ENCODE data around the gene MRPS35. TPM values are rescaled to one million over a fixed set of nuclear protein-coding genes. Genes with fewer than 3 reads are reported as not detected.

MRPS35 gene
- total and polyA plus RNA-seq, 2 donors (not counting 1 experiment from before 2014, with no cell fraction given): 17.4 to 24.5 TPM

GRCh38 chr12:27689558-27690180 is 21.0 kb upstream of the MRPS35 start:
- H3K9me3 Mint-ChIP-seq (ENCODE audit: insufficient read depth): no peaks in the 10 kb centered on the region
- no peaks in the 10 kb centered on the region for H3K79me2 ChIP-seq (ENCODE audit: control insufficient read depth, insufficient read depth, low read length)
- no peak overlapping the region for H3K27ac Mint-ChIP-seq
- H3K4me3 Mint-ChIP-seq: no peak overlapping the region
- no peak overlapping the region for H3K4me3 ChIP-seq (ENCODE audit: control extremely low read depth in 1 of 5, extremely low read depth in 1 of 5, insufficient read depth in 1 of 5, low read depth in 2 of 5, low read length in 4 of 5)
- peaks cover 2% of the 10 kb centered on the region for H3K27me3 Mint-ChIP-seq
- no peaks in the 10 kb centered on the region for H4K20me1 ChIP-seq (ENCODE audit: control insufficient read depth, insufficient read depth, low read length, poor library complexity, severe bottlenecking)
- H3K4me2 ChIP-seq (replicated peaks; ENCODE audit: low read depth, low read length, poor library complexity, severe bottlenecking): no peak overlapping the region
- DNase-seq: no peak
- intact Hi-C loops (cut with micrococcal nuclease): no loop called here
- CTCF ChIA-PET: interaction anchor here (0.9 kb wide), 1 partner anchor 15 kb away, joined by 4 read pairs; no protein-coding TSS in a partner anchor
- H3K27me3 ChIP-seq (replicated peaks in 1 of 4; ENCODE audit: control extremely low read depth in 1 of 4, control insufficient read depth in 3 of 4, insufficient read depth in 4 of 4, low read length in 3 of 4): no peaks in the 10 kb centered on the region
- H3K27ac ChIP-seq (ENCODE audit: low read length in 2 of 2): no peak overlapping the region
- H3K4me1 ChIP-seq (ENCODE audit: control insufficient read depth in 2 of 2, insufficient read depth in 2 of 2, low read length in 2 of 2): no peaks in the 10 kb centered on the region
- TF ChIP-seq CTCF (IDR thresholded peaks at IDR 0.05) (no peak), EZH2 (IDR thresholded peaks at IDR 0.05; ENCODE audit: borderline replicate concordance, insufficient read depth, low read depth, low read length, poor library complexity, severe bottlenecking) (no peak)
- no peak for ATAC-seq (ENCODE audit: low read depth)
- no peak overlapping the region for H3K9ac ChIP-seq (ENCODE audit: low read length)
- POLR2A ChIA-PET: no interaction called here
- H3K36me3 ChIP-seq (replicated peaks in 1 of 2; ENCODE audit: control extremely low read depth in 1 of 2, control insufficient read depth in 1 of 2, extremely low read depth in 1 of 2, insufficient read depth in 2 of 2, low read length in 1 of 2): peaks cover 3 to 5% of the 10 kb centered on the region in 2 experiments
- H3K9me3 ChIP-seq (ENCODE audit: control extremely low read depth in 1 of 3, control insufficient read depth in 2 of 3, insufficient read depth in 1 of 3, low read length in 2 of 3): no peaks in the 10 kb centered on the region
- H3K4me1 Mint-ChIP-seq: no peaks in the 10 kb centered on the region
- H2AFZ ChIP-seq (ENCODE audit: insufficient read depth, low read depth, low read length, poor library complexity, severe bottlenecking): no peak overlapping the region
- 89% methylated on average over 8 of the region's 13 CpGs for WGBS (ENCODE audit: insufficient coverage)

DNA sequence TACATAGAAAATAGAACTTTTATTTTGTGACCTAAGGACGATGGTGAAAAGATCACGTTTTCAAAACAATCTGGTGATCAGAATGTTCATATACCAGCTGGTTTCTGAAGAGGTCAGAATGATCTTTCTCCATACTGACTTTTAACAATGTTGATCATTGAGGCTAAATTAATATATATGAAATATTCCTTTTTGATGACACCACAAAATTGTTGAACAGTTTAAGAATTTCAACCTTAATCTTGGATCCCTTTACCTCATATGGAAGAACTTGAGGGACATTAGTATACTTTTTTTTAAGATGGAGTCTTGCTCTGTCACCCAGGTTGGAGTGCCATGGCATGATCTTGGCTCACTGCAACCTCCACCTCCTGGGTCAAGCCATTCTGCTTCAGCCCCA is 17.2 kb upstream of the MRPS35 start:
- Histone ChIP-seq H3K9ac (ENCODE audit: low read length) (no peak overlapping the region), H2AFZ (ENCODE audit: insufficient read depth, low read depth, low read length, poor library complexity, severe bottlenecking) (no peak overlapping the region), H3K4me1 (ENCODE audit: control insufficient read depth in 2 of 2, insufficient read depth in 2 of 2, low read length in 2 of 2) (no peaks in the 10 kb centered on the region), H3K27me3 (replicated peaks in 1 of 4; ENCODE audit: control extremely low read depth in 1 of 4, control insufficient read depth in 3 of 4, insufficient read depth in 4 of 4, low read length in 3 of 4) (no peaks in the 10 kb centered on the region), H3K36me3 (replicated peaks in 1 of 2; ENCODE audit: control extremely low read depth in 1 of 2, control insufficient read depth in 1 of 2, extremely low read depth in 1 of 2, insufficient read depth in 2 of 2, low read length in 1 of 2) (peaks cover 0 to 3% of the 10 kb centered on the region in 2 experiments), H3K9me3 (ENCODE audit: control extremely low read depth in 1 of 3, control insufficient read depth in 2 of 3, insufficient read depth in 1 of 3, low read length in 2 of 3) (no peaks in the 10 kb centered on the region), H3K4me3 (ENCODE audit: control extremely low read depth in 1 of 5, extremely low read depth in 1 of 5, insufficient read depth in 1 of 5, low read depth in 2 of 5, low read length in 4 of 5) (no peak overlapping the region), H4K20me1 (ENCODE audit: control insufficient read depth, insufficient read depth, low read length, poor library complexity, severe bottlenecking) (no peaks in the 10 kb centered on the region), H3K27ac (ENCODE audit: low read length in 2 of 2) (no peak overlapping the region), H3K79me2 (ENCODE audit: control insufficient read depth, insufficient read depth, low read length) (no peaks in the 10 kb centered on the region), H3K4me2 (replicated peaks; ENCODE audit: low read depth, low read length, poor library complexity, severe bottlenecking) (no peak overlapping the region)
- TF ChIP-seq CTCF (IDR thresholded peaks at IDR 0.05) (no peak), EZH2 (IDR thresholded peaks at IDR 0.05; ENCODE audit: borderline replicate concordance, insufficient read depth, low read depth, low read length, poor library complexity, severe bottlenecking) (no peak)
- Mint-ChIP-seq H3K9me3 (ENCODE audit: insufficient read depth) (no peaks in the 10 kb centered on the region), H3K27ac (no peak overlapping the region), H3K4me3 (no peak overlapping the region), H3K4me1 (no peaks in the 10 kb centered on the region), H3K27me3 (peaks cover 6% of the 10 kb centered on the region)
- no peak for ATAC-seq (ENCODE audit: low read depth)
- ChIA-PET POLR2A (no interaction called here), CTCF (no interaction called here)
- no CpG with 5 or more reads among the region's 2 CpGs for WGBS (ENCODE audit: insufficient coverage)
- intact Hi-C loops (cut with micrococcal nuclease): no loop called here
- no peak for DNase-seq
